Activated naive CD8-positive, alpha-beta T cell treated with anti-CD3 and anti-CD28 coated beads, Interleukin-2, amount 10 ng/mL, durations not matched to agents 7 days and 5 days (primary cell): Measurements from ENCODE around the gene GAGE12G. TPM values are rescaled to one million over a fixed set of nuclear protein-coding genes. Genes with fewer than 3 reads are reported as not detected.

Experiments
- ATAC-seq: fragments of 150-1000 bp; cut with Tn5 transposase; one replicate; pipeline ENCODE4 v1.10.0; 2021; ENCODE audit warnings: low read depth, moderate library complexity
- POLR2A ChIA-PET: fragments of 350-600 bp; sonication (Branson Sonifier 250); formaldehyde crosslinking; loops from one replicate; lab custom pipeline; 2021; ENCODE audit warnings: antibody characterized with exemption; lab: Charles Lee
- DNase-seq: peaks from one replicate; pipeline ENCODE4 v3.0.0; 2021
- H3K27ac Mint-ChIP-seq: one replicate; pipeline ENCODE4 v1.8.0; 2022; ENCODE audit warnings: mild to moderate bottlenecking, mixed read lengths
- H3K27me3 Mint-ChIP-seq: one replicate; pipeline ENCODE4 v1.8.0; 2022; ENCODE audit warnings: mild to moderate bottlenecking, moderate library complexity, mixed read lengths
- H3K36me3 Mint-ChIP-seq: one replicate; pipeline ENCODE4 v1.8.0; 2021; ENCODE audit warnings: mild to moderate bottlenecking, mixed read lengths
- H3K4me1 Mint-ChIP-seq: one replicate; pipeline ENCODE4 v1.8.0; 2021; ENCODE audit warnings: mixed read lengths
- H3K4me3 Mint-ChIP-seq: one replicate; pipeline ENCODE4 v1.8.0; 2022; ENCODE audit warnings: mild to moderate bottlenecking, moderate library complexity, mixed read lengths
- H3K9me3 Mint-ChIP-seq: one replicate; pipeline ENCODE4 v1.8.0; 2021; ENCODE audit warnings: mixed read lengths
- total RNA-seq, 2 experiments: library from RNA; stranded (reverse); gene quantifications; one replicate each; pipeline ENCODE4 v1.2.3, GENCODE V29; 2021

GAGE12G gene
- total RNA-seq, 2 experiments from 2014 or later, result not detected

GRCh38 chrX:49618574-49618973 is 48.4 kb downstream of the GAGE12G start:
- no peak overlapping the region for H3K27ac Mint-ChIP-seq
- H3K4me1 Mint-ChIP-seq, result no peaks in the 10 kb centered on the region
- H3K9me3 Mint-ChIP-seq, result peaks cover 3% of the 10 kb centered on the region
- POLR2A ChIA-PET, result no interaction called here
- ATAC-seq, result no peak
- peaks cover 3% of the 10 kb centered on the region for H3K27me3 Mint-ChIP-seq
- no peak for DNase-seq
- H3K4me3 Mint-ChIP-seq, result no peak overlapping the region
- no peaks in the 10 kb centered on the region for H3K36me3 Mint-ChIP-seq

Other genes with a start within 250 kb of the GAGE12G start
- gene GAGE12J, start 248.4 kb upstream of the GAGE12G start, total RNA-seq, result not detected
- gene GAGE13, start 238.8 kb upstream of the GAGE12G start, total RNA-seq, result not detected
- not detected for gene GAGE12C, start 38.2 kb upstream of the GAGE12G start, total RNA-seq
- gene GAGE12D, start 28.7 kb upstream of the GAGE12G start, total RNA-seq, result not detected
- not detected for gene GAGE12E, start 19.1 kb upstream of the GAGE12G start, total RNA-seq
- gene GAGE12F, start 9.6 kb upstream of the GAGE12G start, total RNA-seq, result not detected
- not detected for gene GAGE12H, start 9.5 kb downstream of the GAGE12G start, total RNA-seq
- not detected for gene GAGE2A, start 19.1 kb downstream of the GAGE12G start, total RNA-seq
- gene GAGE1, start 28.6 kb downstream of the GAGE12G start, total RNA-seq, result not detected
- not detected for gene PAGE1, start 125.6 kb downstream of the GAGE12G start, total RNA-seq